IMR-90 (cell line): ENCODE measurements around the gene UXS1. TPM values are rescaled to one million over a fixed set of nuclear protein-coding genes. Genes with fewer than 3 reads are reported as not detected.

Experiments used
- ATAC-seq: fragments of 200-7000 bp; cut with Tn5 transposase; 2 replicates; pipeline ENCODE4 v1.9.1; 2020; ENCODE audit warnings: low read depth, mild to moderate bottlenecking, moderate library complexity
- BruUV-seq: library from RNA; stranded (reverse); fragments of 400-500 nt; replicated peaks from 2 replicates; lab custom pipeline; 2021; lab: Mats Ljungman, UMichigan
- CTCF ChIA-PET: fragments of 300-600 bp; formaldehyde crosslinking; extraction: SDS; loops from one replicate; lab custom pipeline; 2021; ENCODE audit warnings: antibody characterized with exemption; lab: Yijun Ruan, JAX
- POLR2A ChIA-PET: fragments of 300-600 bp; sonication (Branson Sonifier 250); formaldehyde crosslinking; loops from one replicate; lab custom pipeline; 2022; ENCODE audit warnings: antibody characterized with exemption; ENCODE audit not compliant: unreplicated experiment; lab: Charles Lee
- DNase-seq: peaks from one replicate; pipeline ENCODE4 v3.0.0; 2013
- H2AFZ ChIP-seq: replicated peaks from 2 replicates; pipeline ENCODE3; 2013; ENCODE audit warnings: low read length, mild to moderate bottlenecking; ENCODE audit not compliant: poor library complexity
- H2AK5ac ChIP-seq: 2 replicates; pipeline ENCODE4 v1.6.1; 2013; ENCODE audit warnings: low read depth, low read length, inconsistent platforms
- H2AK9ac ChIP-seq: replicated peaks from 2 replicates; pipeline ENCODE3; 2013; ENCODE audit warnings: mild to moderate bottlenecking, low read depth, low read length, moderate library complexity; ENCODE audit not compliant: poor library complexity
- H2BK120ac ChIP-seq: 2 replicates; pipeline ENCODE4 v1.6.1; 2013; ENCODE audit warnings: low read depth, low read length, inconsistent platforms
- H2BK15ac ChIP-seq: 3 replicates; pipeline ENCODE4 v1.6.1; 2013; ENCODE audit warnings: low read depth, low read length, inconsistent platforms
- H2BK20ac ChIP-seq: 2 replicates; pipeline ENCODE4 v1.6.1; 2013; ENCODE audit warnings: low read depth, mild to moderate bottlenecking, inconsistent platforms, low read length, moderate library complexity
- H2BK5ac ChIP-seq: 2 replicates; pipeline ENCODE4 v1.6.1; 2013; ENCODE audit warnings: mild to moderate bottlenecking, low read depth, low read length, inconsistent platforms; ENCODE audit not compliant: poor library complexity, severe bottlenecking
- H3K14ac ChIP-seq: replicated peaks from 2 replicates; pipeline ENCODE4 v1.6.1; 2013; ENCODE audit warnings: low read depth, low read length, inconsistent platforms
- H3K18ac ChIP-seq: 2 replicates; pipeline ENCODE4 v1.6.1; 2013; ENCODE audit warnings: low read depth, low read length, control low read depth
- H3K23ac ChIP-seq: 2 replicates; pipeline ENCODE4 v1.6.1; 2013; ENCODE audit warnings: low read depth, low read length, inconsistent platforms
- H3K27ac ChIP-seq: 2 replicates; pipeline ENCODE4 v1.5.1; 2013; ENCODE audit warnings: mild to moderate bottlenecking, control low read depth, low read length; ENCODE audit not compliant: insufficient read depth
- H3K27me3 ChIP-seq: 2 replicates; pipeline ENCODE4 v1.6.1; 2013; ENCODE audit warnings: low read length; ENCODE audit not compliant: control insufficient read depth, insufficient read depth
- H3K36me3 ChIP-seq: 2 replicates; pipeline ENCODE4 v1.6.1; 2013; ENCODE audit warnings: low read length, mixed read lengths; ENCODE audit not compliant: control insufficient read depth, insufficient read depth
- H3K4ac ChIP-seq: 2 replicates; pipeline ENCODE4 v1.6.1; 2013; ENCODE audit warnings: low read depth, low read length, inconsistent platforms
- H3K4me1 ChIP-seq: 2 replicates; pipeline ENCODE4 v1.6.1; 2013; ENCODE audit warnings: low read length, mixed read lengths; ENCODE audit not compliant: control insufficient read depth, insufficient read depth
- H3K4me2 ChIP-seq: 2 replicates; pipeline ENCODE4 v1.6.1; 2013; ENCODE audit warnings: low read depth, mild to moderate bottlenecking, control low read depth, low read length, moderate library complexity
- H3K4me3 ChIP-seq: 2 replicates; pipeline ENCODE4 v1.5.1; 2013; ENCODE audit warnings: low read depth, mild to moderate bottlenecking, control low read depth, low read length, moderate library complexity; ENCODE audit not compliant: insufficient read depth
- H3K56ac ChIP-seq: 2 replicates; pipeline ENCODE4 v1.6.1; 2013; ENCODE audit warnings: low read length, inconsistent platforms; ENCODE audit not compliant: insufficient read depth; ENCODE audit errors: extremely low read depth
- H3K79me1 ChIP-seq, 2 experiments: 2 replicates each; pipeline ENCODE4 v1.6.1; 2013; ENCODE audit warnings: low read length in 2 of 2, inconsistent platforms in 1 of 2, low read depth in 1 of 2
- H3K9ac ChIP-seq: 2 replicates; pipeline ENCODE4 v1.6.1; 2013; ENCODE audit warnings: low read depth, low read length, control low read depth
- H3K9me1 ChIP-seq: 2 replicates; pipeline ENCODE4 v1.6.1; 2013; ENCODE audit warnings: low read length, inconsistent platforms; ENCODE audit not compliant: insufficient read depth
- H3K9me3 ChIP-seq: 2 replicates; pipeline ENCODE4 v1.6.1; 2013; ENCODE audit warnings: low read length; ENCODE audit not compliant: control insufficient read depth, insufficient read depth
- H4K20me1 ChIP-seq: 2 replicates; pipeline ENCODE4 v1.6.1; 2013; ENCODE audit warnings: low read length, inconsistent platforms; ENCODE audit not compliant: insufficient read depth
- H4K5ac ChIP-seq: 2 replicates; pipeline ENCODE4 v1.6.1; 2013; ENCODE audit warnings: mild to moderate bottlenecking, low read depth, low read length, control low read depth
- H4K8ac ChIP-seq, 2 experiments: 2 replicates each; pipeline ENCODE4 v1.6.1; 2013; ENCODE audit warnings: low read depth in 2 of 2, low read length in 2 of 2, control low read depth in 1 of 2, inconsistent platforms in 1 of 2
- H4K91ac ChIP-seq: 2 replicates; pipeline ENCODE4 v1.6.1; 2013; ENCODE audit warnings: low read depth, low read length, inconsistent platforms; ENCODE audit not compliant: insufficient read depth
- CEBPB ChIP-seq: IDR thresholded peaks from 2 replicates; pipeline ENCODE4 v1.6.1; 2012; ENCODE audit warnings: low read depth, low read length, improper control_type of control experiment
- FOS ChIP-seq: fragments of 150-350 bp; IDR thresholded peaks from 2 replicates; pipeline ENCODE4 v1.6.1; 2016; ENCODE audit warnings: low read depth, low read length
- MAFK ChIP-seq: IDR thresholded peaks from 2 replicates; pipeline ENCODE4 v1.6.1; 2012; ENCODE audit warnings: low read depth, low read length, improper control_type of control experiment
- MXI1 ChIP-seq: IDR thresholded peaks from 2 replicates; pipeline ENCODE4 v1.6.1; 2012; ENCODE audit warnings: low read depth, mild to moderate bottlenecking, low read length, moderate library complexity, borderline replicate concordance
- SMC3 ChIP-seq: fragments of 150-350 bp; IDR thresholded peaks from 2 replicates; pipeline ENCODE4 v1.6.1; 2016; ENCODE audit warnings: low read depth, mild to moderate bottlenecking, antibody characterized with exemption, low read length, moderate library complexity
- WGBS, 2 experiments: methylation state at CpG; one replicate each; pipeline versions ENCODE4 v1.1.5 to v1.1.7; 2013; ENCODE audit warnings: missing lambda C conversion rate in 2 of 2; ENCODE audit not compliant: insufficient read length in 1 of 2; ENCODE audit errors: extremely low coverage in 2 of 2; 5-methylcytosine and 5-hydroxymethylcytosine counted together
- dilution Hi-C: fragments of 300-500 bp; cut with HindIII; formaldehyde crosslinking; loops from one replicate; pipeline ENCODE4 v1.14.3; 2018; ENCODE audit warnings: low sequenced_read_pairs; ENCODE audit not compliant: unreplicated experiment
- in situ Hi-C: fragments of 300-500 bp; cut with MboI; formaldehyde crosslinking; loops from 3 replicates; pipeline ENCODE4 v1.14.3; 2019; ENCODE audit warnings: low sequenced_read_pairs, inconsistent platforms, mixed read lengths
- intact Hi-C: fragments of 100-400 bp; cut with micrococcal nuclease; formaldehyde crosslinking; loops from 2 replicates; pipeline ENCODE4 v1.10.0; 2022
- polyA plus RNA-seq, 3 experiments: library from polyadenylated mRNA; depleted of rRNA; stranded (reverse); fragments of >200 nt; gene quantifications; 2 replicates each; pipeline ENCODE4 v1.2.3, GENCODE V29; 2012; ENCODE audit warnings: low replicate concordance in 1 of 3
- total RNA-seq: library from RNA; depleted of rRNA; stranded (reverse); fragments of >200 nt; gene quantifications from 2 replicates; pipeline ENCODE4 v1.2.3, GENCODE V29; 2012

Gene UXS1
- total and polyA plus RNA-seq, 2 of the 4 experiments (the other 2 are of a cell fraction), result 33.7 to 54.3 TPM

DNA sequence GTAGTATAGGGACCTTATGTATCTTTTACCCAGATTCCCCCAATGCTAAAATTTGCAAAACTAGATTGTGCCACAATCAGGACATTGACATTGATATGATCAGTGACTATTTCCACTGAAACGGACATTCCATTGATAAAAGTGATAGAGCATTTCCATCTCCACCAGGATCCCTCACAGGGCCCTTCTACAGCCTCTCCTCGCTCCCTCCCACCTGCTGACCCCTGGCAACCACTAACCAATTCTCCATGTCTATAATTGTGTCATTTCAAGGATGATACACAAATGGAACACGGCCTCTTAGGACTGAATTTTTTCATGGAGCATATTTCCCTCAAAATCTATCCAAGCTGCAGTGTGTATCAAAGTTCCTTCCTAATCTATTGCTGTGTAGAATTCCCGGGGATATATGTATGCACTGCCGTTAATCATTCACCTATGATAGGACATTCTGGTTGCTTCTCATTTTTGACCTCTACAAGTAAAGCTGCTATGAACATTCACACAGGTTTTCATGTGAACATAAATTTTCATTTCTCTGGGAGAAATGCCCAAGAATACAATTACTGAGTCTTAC, 67.3 kb downstream of the UXS1 start:
- H3K9me3 ChIP-seq, result no peaks in the 10 kb centered on the region
- no peak overlapping the region for H3K9ac ChIP-seq
- dilution Hi-C loops, result no loop called here
- TF ChIP-seq MAFK, result no peak
- TF ChIP-seq FOS, result no peak
- no peak for TF ChIP-seq SMC3
- TF ChIP-seq MXI1, result no peak
- TF ChIP-seq CEBPB, result no peak
- intact Hi-C loops, result loop anchor here (5.0 kb wide), 1 partner anchor 66 kb away; the partner anchor contains the start of gene UXS1
- POLR2A ChIA-PET, result no interaction called here
- no peak overlapping the region for H2AK9ac ChIP-seq
- H3K36me3 ChIP-seq, result peaks cover 17% of the 10 kb centered on the region
- no peak overlapping the region for H2AFZ ChIP-seq
- no peak overlapping the region for H3K56ac ChIP-seq
- no peak overlapping the region for H3K4ac ChIP-seq
- H3K14ac ChIP-seq, result no peak overlapping the region
- H3K4me3 ChIP-seq, result no peak overlapping the region
- H3K4me1 ChIP-seq, result peaks cover 6% of the 10 kb centered on the region; the same call in 1 of the 2 replicates
- H3K9me1 ChIP-seq, result peaks cover 11% of the 10 kb centered on the region
- H3K27me3 ChIP-seq, result no peaks in the 10 kb centered on the region
- no peak overlapping the region for H2AK5ac ChIP-seq
- H2BK5ac ChIP-seq, result no peak overlapping the region
- H3K23ac ChIP-seq, result no peak overlapping the region
- H2BK120ac ChIP-seq, result no peak overlapping the region
- no peak overlapping the region for H3K27ac ChIP-seq
- no peak for DNase-seq
- no peak overlapping the region for H3K18ac ChIP-seq
- no peak overlapping the region for H4K91ac ChIP-seq
- peak; percentile 24 for ATAC-seq
- CTCF ChIA-PET, result interaction anchor here (0.5 kb wide), 1 partner anchor 294 kb away, joined by 4 read pairs; no protein-coding TSS in a partner anchor
- no peak overlapping the region for H4K5ac ChIP-seq
- no peak overlapping the region for H4K8ac ChIP-seq
- in situ Hi-C loops, result no loop called here
- peaks cover 9 to 11% of the 10 kb centered on the region in 2 experiments for H3K79me1 ChIP-seq
- H3K4me2 ChIP-seq, result no peak overlapping the region; the same call in 1 of the 2 replicates
- no peak overlapping the region for H2BK20ac ChIP-seq
- H4K20me1 ChIP-seq, result no peaks in the 10 kb centered on the region
- no peak overlapping the region for H2BK15ac ChIP-seq
- no TSS peak for BruUV-seq
- no CpG with 5 or more reads among the region's 5 CpGs for WGBS, 2 experiments
